Peyer's patch (tissue), 4 donors: ENCODE results near the gene CPLANE2.

Experiments
- POLR2A ChIP-seq, 2 donors: fragments of 450-650 bp; IDR thresholded peaks; one replicate each; pipeline ENCODE4 v1.5.1; 2017; ENCODE audit warnings: antibody characterized with exemption in 2 of 2, mild to moderate bottlenecking in 2 of 2, moderate library complexity in 2 of 2
- TF ChIP-seq, protein P1 (sequence below), 6 experiments: fragments of 450-650 bp in 4 of 6; fragments of 200-600 bp in 2 of 6; sonication (generic) in 1 of 6; IDR thresholded peaks; one replicate each; pipeline ENCODE4 v1.5.1; 2017 to 2019; ENCODE audit warnings: antibody characterized with exemption in 6 of 6, mild to moderate bottlenecking in 3 of 6, moderate library complexity in 1 of 6

DNA sequence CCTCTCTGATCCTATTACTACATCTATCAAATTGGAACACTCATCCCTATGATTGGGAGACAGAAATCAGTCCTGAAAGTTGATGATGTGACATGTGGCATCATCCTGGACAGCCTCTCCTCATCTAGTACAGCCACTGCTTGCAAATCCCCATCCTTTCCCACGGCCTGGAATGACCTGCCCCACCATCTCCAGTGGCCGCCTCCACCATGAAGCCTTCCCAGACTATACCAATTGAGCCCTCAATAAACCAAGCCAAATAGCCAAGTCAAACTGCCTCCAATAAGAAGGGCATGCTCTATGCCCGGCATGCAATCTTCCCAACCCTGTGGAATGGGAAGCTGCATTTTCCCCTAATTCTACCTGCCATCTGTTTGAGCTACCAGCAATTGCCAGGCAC lies 24.0 kb downstream of the CPLANE2 start:
- TF ChIP-seq, protein P1, sequence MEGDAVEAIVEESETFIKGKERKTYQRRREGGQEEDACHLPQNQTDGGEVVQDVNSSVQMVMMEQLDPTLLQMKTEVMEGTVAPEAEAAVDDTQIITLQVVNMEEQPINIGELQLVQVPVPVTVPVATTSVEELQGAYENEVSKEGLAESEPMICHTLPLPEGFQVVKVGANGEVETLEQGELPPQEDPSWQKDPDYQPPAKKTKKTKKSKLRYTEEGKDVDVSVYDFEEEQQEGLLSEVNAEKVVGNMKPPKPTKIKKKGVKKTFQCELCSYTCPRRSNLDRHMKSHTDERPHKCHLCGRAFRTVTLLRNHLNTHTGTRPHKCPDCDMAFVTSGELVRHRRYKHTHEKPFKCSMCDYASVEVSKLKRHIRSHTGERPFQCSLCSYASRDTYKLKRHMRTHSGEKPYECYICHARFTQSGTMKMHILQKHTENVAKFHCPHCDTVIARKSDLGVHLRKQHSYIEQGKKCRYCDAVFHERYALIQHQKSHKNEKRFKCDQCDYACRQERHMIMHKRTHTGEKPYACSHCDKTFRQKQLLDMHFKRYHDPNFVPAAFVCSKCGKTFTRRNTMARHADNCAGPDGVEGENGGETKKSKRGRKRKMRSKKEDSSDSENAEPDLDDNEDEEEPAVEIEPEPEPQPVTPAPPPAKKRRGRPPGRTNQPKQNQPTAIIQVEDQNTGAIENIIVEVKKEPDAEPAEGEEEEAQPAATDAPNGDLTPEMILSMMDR (IDR thresholded peaks at IDR 0.05): no peak
- no peak for TF ChIP-seq POLR2A (IDR thresholded peaks at IDR 0.05)
